SK-N-SH (cell line): ENCODE results near the gene USP26. TPM values are rescaled to one million over a fixed set of nuclear protein-coding genes. Genes with fewer than 3 reads are reported as not detected.
"Not testable (repeated sequence)": the region's sequence is repeated elsewhere in the genome, so short reads cannot be mapped to it uniquely, and the experiment has no call there.

Source experiments
- CTCF ChIA-PET: fragments of 300-600, 350-600 bp; formaldehyde crosslinking; extraction: SDS; loops from one replicate; lab custom pipeline; 2021; lab: Yijun Ruan, JAX
- POLR2A ChIA-PET: fragments of 350-600 bp; sonication (Branson Sonifier 250); formaldehyde crosslinking; extraction: SDS; loops from one replicate; lab custom pipeline; 2020; ENCODE audit warnings: antibody characterized with exemption, inconsistent platforms; lab: Yijun Ruan, JAX
- DNase-seq: peaks from one replicate; pipeline ENCODE4 v3.0.0; 2012
- H2AFZ ChIP-seq: fragments of 200-600 bp; sonication (generic); 2 replicates; pipeline ENCODE4 v1.8.1; 2016; ENCODE audit warnings: antibody characterized with exemption, mild to moderate bottlenecking, low read depth
- H3F3A ChIP-seq: fragments of 200-600 bp; sonication (generic); replicated peaks from 2 replicates; pipeline ENCODE3; 2016; ENCODE audit warnings: antibody characterized with exemption, mild to moderate bottlenecking; ENCODE audit not compliant: insufficient read depth
- H3K27ac ChIP-seq, 2 experiments: fragments of 200-500 bp in 1 of 2; fragments of 200-600 bp in 1 of 2; sonication (Bioruptor generic) in 1 of 2; sonication (generic), shearing (Covaris generic) in 1 of 2; 2 replicates each; pipeline versions ENCODE4 v1.5.1 to v1.6.1; 2014 to 2016; ENCODE audit warnings: low read depth in 2 of 2, inconsistent platforms in 1 of 2, low read length in 1 of 2, mild to moderate bottlenecking in 1 of 2, mixed read lengths in 1 of 2
- H3K27me3 ChIP-seq: fragments of 200-600 bp; sonication (generic), shearing (Covaris generic); 2 replicates; pipeline ENCODE4 v1.6.1; 2016; ENCODE audit warnings: mixed run types; ENCODE audit not compliant: insufficient read depth
- H3K36me3 ChIP-seq, 2 experiments: fragments of 200-500 bp in 1 of 2; fragments of 200-600 bp in 1 of 2; sonication (Bioruptor generic) in 1 of 2; sonication (generic) in 1 of 2; replicated peaks in 1 of 2; 2 replicates each; pipeline versions ENCODE3 to v1.5.1; 2014 to 2016; ENCODE audit warnings: low read length in 1 of 2, mild to moderate bottlenecking in 1 of 2; ENCODE audit not compliant: insufficient read depth in 2 of 2, control insufficient read depth in 1 of 2
- H3K4me1 ChIP-seq, 2 experiments: fragments of 200-500 bp in 1 of 2; fragments of 200-600 bp in 1 of 2; sonication (Bioruptor generic) in 1 of 2; sonication (generic), shearing (Covaris generic) in 1 of 2; 2 replicates each; pipeline versions ENCODE4 v1.5.1 to v1.6.1; 2014 to 2016; ENCODE audit warnings: low read depth in 1 of 2, low read length in 1 of 2, mixed run types in 1 of 2; ENCODE audit not compliant: insufficient read depth in 2 of 2, control insufficient read depth in 1 of 2
- H3K4me2 ChIP-seq: fragments of 200-600 bp; sonication (generic), shearing (Covaris generic); 2 replicates; pipeline ENCODE4 v1.6.1; 2017; ENCODE audit warnings: mixed run types
- H3K4me3 ChIP-seq, 2 experiments: fragments of 200-500 bp in 1 of 2; fragments of 200-600 bp in 1 of 2; sonication (Bioruptor generic) in 1 of 2; sonication (generic), shearing (Covaris generic) in 1 of 2; 2 replicates each; pipeline versions ENCODE4 v1.5.1 to v1.8.1; 2014 to 2016; ENCODE audit warnings: low read depth in 2 of 2, inconsistent platforms in 1 of 2, low read length in 1 of 2, mild to moderate bottlenecking in 1 of 2, mixed read lengths in 1 of 2, moderate library complexity in 1 of 2
- H3K79me2 ChIP-seq: fragments of 200-600 bp; sonication (generic); 2 replicates; pipeline ENCODE4 v1.8.1; 2017; ENCODE audit warnings: mild to moderate bottlenecking; ENCODE audit not compliant: insufficient read depth
- H3K9ac ChIP-seq: fragments of 200-600 bp; sonication (generic); 2 replicates; pipeline ENCODE4 v1.6.1; 2017; ENCODE audit warnings: mixed run types
- H3K9me2 ChIP-seq: fragments of 200-600 bp; sonication (generic); 2 replicates; pipeline ENCODE4 v1.6.1; 2017; ENCODE audit warnings: mixed run types
- H3K9me3 ChIP-seq: fragments of 200-600 bp; sonication (generic); 2 replicates; pipeline ENCODE4 v1.6.1; 2017; ENCODE audit warnings: mixed run types, mild to moderate bottlenecking, moderate library complexity
- H4K20me1 ChIP-seq: fragments of 200-600 bp; sonication (generic); 2 replicates; pipeline ENCODE4 v1.6.1; 2017; ENCODE audit warnings: mild to moderate bottlenecking, mixed run types; ENCODE audit not compliant: insufficient read depth
- CHD2 ChIP-seq: fragments of 150-350 bp; IDR thresholded peaks from 2 replicates; pipeline ENCODE4 v1.6.1; 2018; ENCODE audit warnings: low read length; ENCODE audit not compliant: partially characterized antibody
- EZH2phosphoT487 ChIP-seq: fragments of 200-600 bp; sonication (generic); IDR thresholded peaks from 2 replicates; pipeline ENCODE4 v1.6.1; 2017; ENCODE audit warnings: low read depth, mixed run types, mild to moderate bottlenecking, antibody characterized with exemption, moderate library complexity, borderline replicate concordance
- FOXJ3 ChIP-seq: sonication (generic); formaldehyde crosslinking; IDR thresholded peaks from 2 replicates; pipeline ENCODE4 v1.5.1; 2020; ENCODE audit warnings: mild to moderate bottlenecking, missing genetic modification reagents
- FOXM1 ChIP-seq: IDR thresholded peaks from 2 replicates; pipeline ENCODE4 v1.4.0; 2012; ENCODE audit warnings: low read depth, mild to moderate bottlenecking
- GABPA ChIP-seq: IDR thresholded peaks from 2 replicates; pipeline ENCODE4 v1.4.0; 2012; ENCODE audit warnings: low read depth, mild to moderate bottlenecking
- MEF2A ChIP-seq: IDR thresholded peaks from 2 replicates; pipeline ENCODE4 v1.4.0; 2012; ENCODE audit warnings: low read depth, borderline replicate concordance
- NFIC ChIP-seq: IDR thresholded peaks from 2 replicates; pipeline ENCODE4 v1.4.0; 2012; ENCODE audit warnings: borderline replicate concordance
- NRF1 ChIP-seq: IDR thresholded peaks from 2 replicates; pipeline ENCODE4 v1.6.1; 2012; ENCODE audit warnings: low read depth, mild to moderate bottlenecking, low read length
- POLR2AphosphoS5 ChIP-seq: IDR thresholded peaks from 2 replicates; pipeline ENCODE4 v1.6.1; 2012; ENCODE audit warnings: low read depth, low read length
- RAD21 ChIP-seq: IDR thresholded peaks from 2 replicates; pipeline ENCODE4 v1.6.1; 2012; ENCODE audit warnings: mild to moderate bottlenecking, low read length
- REST ChIP-seq: IDR thresholded peaks from 2 replicates; pipeline ENCODE4 v1.6.1; 2012; ENCODE audit warnings: mild to moderate bottlenecking, low read depth, low read length, moderate library complexity
- WGBS: methylation state at CpG from one replicate; pipeline ENCODE4 v1.1.6; 2017; ENCODE audit warnings: low lambda C conversion rate; 5-methylcytosine and 5-hydroxymethylcytosine counted together
- polyA plus RNA-seq, 3 experiments: library from polyadenylated mRNA; depleted of rRNA; stranded (reverse); fragments of >200 nt; gene quantifications; 2 replicates each; pipeline ENCODE4 v1.2.3, GENCODE V29; 2012
- TF ChIP-seq, protein P1 (sequence below): IDR thresholded peaks from 2 replicates; pipeline ENCODE4 v1.4.0; 2012; ENCODE audit warnings: low read depth

The USP26 gene
- polyA plus RNA-seq, 1 of the 3 experiments (the other 2 are of a cell fraction): not detected

DNA sequence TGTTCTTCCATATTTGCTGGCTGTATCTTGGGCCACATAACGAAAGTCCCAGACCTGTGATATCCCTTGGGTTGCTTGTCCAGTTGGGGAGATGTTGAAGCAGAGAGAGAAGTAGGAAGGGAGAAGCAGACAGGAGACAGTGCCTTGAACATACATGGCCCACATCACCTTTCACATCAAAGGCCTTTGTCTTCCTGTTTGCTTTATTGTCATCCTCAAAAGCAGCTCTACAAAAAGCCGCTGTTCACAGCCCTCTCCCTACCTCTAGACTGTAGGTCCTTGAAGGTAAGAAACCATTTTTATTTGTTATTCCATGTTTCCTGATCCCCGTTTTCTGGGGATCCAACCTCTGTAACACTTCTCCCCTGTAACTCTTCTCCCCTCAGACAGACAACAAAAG, 14.9 kb downstream of the USP26 start:
- H4K20me1 ChIP-seq: no peaks in the 10 kb centered on the region
- no peak overlapping the region for H3K27ac ChIP-seq
- ChIA-PET CTCF (no interaction called here), POLR2A (interaction anchor here (0.6 kb wide), 1 partner anchor 11 kb away, joined by 3 read pairs; no protein-coding TSS in a partner anchor)
- no peaks in the 10 kb centered on the region for H3K9me2 ChIP-seq
- H3F3A ChIP-seq: no peaks in the 10 kb centered on the region
- H3K4me2 ChIP-seq: no peak overlapping the region
- H3K4me3 ChIP-seq: no peak overlapping the region
- no peaks in the 10 kb centered on the region for H3K4me1 ChIP-seq
- H3K27me3 ChIP-seq: no peaks in the 10 kb centered on the region
- no peak overlapping the region for H2AFZ ChIP-seq
- DNase-seq: no peak
- no peaks in the 10 kb centered on the region for H3K79me2 ChIP-seq
- no peak overlapping the region for H3K9ac ChIP-seq
- no peaks in the 10 kb centered on the region for H3K36me3 ChIP-seq
- no peak for TF ChIP-seq NFIC
- no peak for TF ChIP-seq NRF1
- no peak for TF ChIP-seq FOXM1
- TF ChIP-seq MEF2A: no peak
- TF ChIP-seq EZH2phosphoT487: no peak
- no peak for TF ChIP-seq REST
- TF ChIP-seq, protein P1, sequence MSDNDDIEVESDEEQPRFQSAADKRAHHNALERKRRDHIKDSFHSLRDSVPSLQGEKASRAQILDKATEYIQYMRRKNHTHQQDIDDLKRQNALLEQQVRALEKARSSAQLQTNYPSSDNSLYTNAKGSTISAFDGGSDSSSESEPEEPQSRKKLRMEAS: no peak
- TF ChIP-seq FOXJ3 (CRISPR knock-in tag): no peak
- no peak for TF ChIP-seq CHD2
- no peak for TF ChIP-seq RAD21
- no peak for TF ChIP-seq POLR2AphosphoS5
- no peak for TF ChIP-seq GABPA
- 3% methylated on average over 3 of the region's 3 CpGs for WGBS
- no peaks in the 10 kb centered on the region for H3K9me3 ChIP-seq

DNA sequence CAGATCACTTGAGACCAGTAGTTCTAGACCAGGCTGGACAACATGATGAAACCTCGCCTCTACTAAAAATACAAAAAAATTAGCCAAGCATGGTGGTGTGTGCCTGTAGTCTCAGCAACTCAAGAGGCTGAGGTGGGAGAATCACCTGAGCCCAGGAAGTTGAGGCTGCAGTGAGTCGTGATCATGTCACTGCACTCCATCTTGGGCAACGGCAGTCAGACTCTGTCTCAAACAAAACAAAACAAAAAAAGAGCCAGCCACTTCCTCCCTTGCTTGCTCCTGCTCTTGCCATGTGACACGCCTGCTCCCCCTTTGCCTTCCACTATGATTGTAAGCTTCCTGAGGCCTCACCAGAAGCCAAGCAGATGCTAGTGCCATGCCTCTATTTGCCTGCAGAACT, 19.1 kb downstream of the USP26 start:
- H3K9ac ChIP-seq, DNase-seq, H3K9me3 ChIP-seq, H3K36me3 ChIP-seq, H3F3A ChIP-seq, H3K4me1 ChIP-seq, H2AFZ ChIP-seq, POLR2A ChIA-PET, H4K20me1 ChIP-seq, H3K27ac ChIP-seq, H3K27me3 ChIP-seq, H3K9me2 ChIP-seq, H3K4me2 ChIP-seq, H3K4me3 ChIP-seq, H3K79me2 ChIP-seq, CTCF ChIA-PET: not testable (repeated sequence)
- 19% methylated on average over 4 of the region's 4 CpGs for WGBS
